Mesenchymal stem cell (in vitro differentiated cells and primary cell): ENCODE results near the gene NSMCE1.

Experiments used
- DNase-seq: peaks from one replicate; pipeline ENCODE4 v3.0.0-alpha.2; 2013
- H2AFZ ChIP-seq: one replicate; pipeline ENCODE4 v1.6.1; 2013; ENCODE audit warnings: low read depth, mild to moderate bottlenecking, control low read depth, inconsistent platforms, low read length, moderate library complexity
- H2AK5ac ChIP-seq: 2 replicates; pipeline ENCODE4 v1.6.1; 2013; ENCODE audit warnings: low read length, moderate library complexity, mild to moderate bottlenecking, inconsistent platforms; ENCODE audit not compliant: severe bottlenecking
- H2BK120ac ChIP-seq: one replicate; pipeline ENCODE4 v1.6.1; 2013; ENCODE audit warnings: low read depth, mild to moderate bottlenecking, inconsistent platforms, low read length, moderate library complexity
- H2BK12ac ChIP-seq, 2 experiments: one replicate each; pipeline ENCODE4 v1.6.1; 2013; ENCODE audit warnings: inconsistent platforms in 2 of 2, low read length in 2 of 2, mild to moderate bottlenecking in 2 of 2, moderate library complexity in 2 of 2, control low read depth in 1 of 2
- H2BK15ac ChIP-seq: one replicate; pipeline ENCODE4 v1.6.1; 2013; ENCODE audit warnings: mild to moderate bottlenecking, low read depth, inconsistent platforms; ENCODE audit not compliant: poor library complexity, severe bottlenecking
- H2BK5ac ChIP-seq: 2 replicates; pipeline ENCODE4 v1.6.1; 2013; ENCODE audit warnings: low read depth, mild to moderate bottlenecking, low read length, control low read depth, inconsistent platforms; ENCODE audit not compliant: poor library complexity, severe bottlenecking
- H3K14ac ChIP-seq, 2 experiments: one replicate each; pipeline ENCODE4 v1.6.1; 2013; ENCODE audit warnings: inconsistent platforms in 2 of 2, low read length in 2 of 2, control low read depth in 1 of 2, mild to moderate bottlenecking in 1 of 2, moderate library complexity in 1 of 2
- H3K18ac ChIP-seq, 2 experiments: one replicate each; pipeline ENCODE4 v1.6.1; 2013; ENCODE audit warnings: inconsistent platforms in 2 of 2, low read length in 2 of 2, control low read depth in 1 of 2, low read depth in 1 of 2, mild to moderate bottlenecking in 1 of 2
- H3K23ac ChIP-seq, 2 experiments: one replicate each; pipeline ENCODE4 v1.6.1; 2013; ENCODE audit warnings: inconsistent platforms in 2 of 2, low read length in 2 of 2, mild to moderate bottlenecking in 2 of 2, moderate library complexity in 2 of 2, control low read depth in 1 of 2
- H3K27ac ChIP-seq: 2 replicates; pipeline ENCODE4 v1.5.1; 2013; ENCODE audit warnings: mild to moderate bottlenecking, moderate library complexity, low read length, control low read depth, inconsistent platforms; ENCODE audit not compliant: poor library complexity, severe bottlenecking
- H3K27me3 ChIP-seq, 2 experiments: 2 replicates each; pipeline versions ENCODE4 v1.6.1 to v1.7.0; 2013; ENCODE audit warnings: low read length in 2 of 2, mild to moderate bottlenecking in 2 of 2, moderate library complexity in 2 of 2, control low read depth in 1 of 2, inconsistent platforms in 1 of 2; ENCODE audit not compliant: control insufficient read depth in 1 of 2, insufficient read depth in 1 of 2
- H3K36me3 ChIP-seq, 2 experiments: 2 replicates each; pipeline versions ENCODE4 v1.6.1 to v1.7.0; 2013; ENCODE audit warnings: low read length in 2 of 2, control low read depth in 1 of 2, inconsistent platforms in 1 of 2, low read depth in 1 of 2, mild to moderate bottlenecking in 1 of 2; ENCODE audit not compliant: insufficient read depth in 2 of 2, control insufficient read depth in 1 of 2
- H3K4ac ChIP-seq, 2 experiments: one replicate each; pipeline ENCODE4 v1.6.1; 2013; ENCODE audit warnings: inconsistent platforms in 2 of 2, low read length in 2 of 2, mild to moderate bottlenecking in 2 of 2, moderate library complexity in 2 of 2, control low read depth in 1 of 2, low read depth in 1 of 2
- H3K4me1 ChIP-seq: 2 replicates; pipeline ENCODE4 v1.6.1; 2013; ENCODE audit warnings: low read depth, low read length, control low read depth; ENCODE audit not compliant: control insufficient read depth, insufficient read depth
- H3K4me2 ChIP-seq: 2 replicates; pipeline ENCODE4 v1.6.1; 2013; ENCODE audit warnings: low read length, mild to moderate bottlenecking, inconsistent platforms; ENCODE audit not compliant: poor library complexity, severe bottlenecking
- H3K4me3 ChIP-seq, 2 experiments: 2 replicates each; pipeline versions ENCODE4 v1.5.1 to v1.7.0; 2013; ENCODE audit warnings: low read length in 2 of 2, mild to moderate bottlenecking in 2 of 2, control low read depth in 1 of 2, low read depth in 1 of 2; ENCODE audit not compliant: insufficient read depth in 1 of 2
- H3K79me1 ChIP-seq: replicated peaks from 2 replicates; pipeline ENCODE4 v1.6.1; 2013; ENCODE audit warnings: mild to moderate bottlenecking, control low read depth, low read length, inconsistent platforms; ENCODE audit not compliant: poor library complexity, severe bottlenecking
- H3K9ac ChIP-seq: 2 replicates; pipeline ENCODE4 v1.7.0; 2013; ENCODE audit warnings: mild to moderate bottlenecking, low read length, moderate library complexity
- H3K9me3 ChIP-seq: 2 replicates; pipeline ENCODE4 v1.7.0; 2013; ENCODE audit warnings: mild to moderate bottlenecking, low read length; ENCODE audit not compliant: control insufficient read depth
- H4K8ac ChIP-seq: one replicate; pipeline ENCODE4 v1.6.1; 2013; ENCODE audit warnings: inconsistent platforms, mild to moderate bottlenecking, low read length, moderate library complexity
- H4K91ac ChIP-seq: one replicate; pipeline ENCODE4 v1.6.1; 2013; ENCODE audit warnings: mild to moderate bottlenecking, low read length, inconsistent platforms
- WGBS: methylation state at CpG from one replicate; pipeline ENCODE4 v1.1.7; 2013; ENCODE audit warnings: mixed read lengths; 5-methylcytosine and 5-hydroxymethylcytosine counted together

Gene NSMCE1

DNA sequence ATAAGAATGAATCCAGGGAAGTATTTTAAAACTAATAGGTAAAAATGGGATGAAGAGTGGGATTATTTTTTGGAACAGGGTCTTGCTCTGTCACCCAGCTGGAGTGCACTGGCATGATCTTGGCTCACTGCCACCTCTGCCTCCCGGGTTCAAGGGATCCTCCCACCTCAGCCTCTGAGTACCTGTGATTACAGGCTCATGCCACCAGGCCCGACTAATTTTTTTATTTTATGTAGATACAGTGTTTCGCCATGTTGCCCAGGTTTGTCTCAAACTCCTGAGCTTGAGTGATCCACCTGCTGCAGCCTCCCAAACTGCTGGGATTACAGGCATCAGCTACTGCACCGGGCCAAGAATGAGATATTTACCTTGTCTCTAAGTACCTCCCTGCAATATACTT is 22.1 kb downstream of the NSMCE1 start:
- no peak for DNase-seq
- Histone ChIP-seq H4K8ac (no peak overlapping the region), H2BK12ac (no peak overlapping the region), H3K23ac (no peak overlapping the region), H3K27me3 (no peaks in the 10 kb centered on the region), H3K9me3 (no peaks in the 10 kb centered on the region), H3K18ac (no peak overlapping the region), H3K4ac (no peak overlapping the region), H3K27ac (no peak overlapping the region), H3K4me1 (peaks cover 32% of the 10 kb centered on the region), H3K4me3 (peak overlapping the region in 1 of 2 experiments; percentile 36), H3K79me1 (peaks cover 19% of the 10 kb centered on the region), H2AK5ac (peak overlapping the region; percentile 13), H2AFZ (no peak overlapping the region), H2BK5ac (no peak overlapping the region), H2BK15ac (no peak overlapping the region), H2BK120ac (no peak overlapping the region), H3K14ac (no peak overlapping the region), H3K4me2 (no peak overlapping the region), H3K36me3 (peaks cover 3 to 4% of the 10 kb centered on the region in 2 experiments), H3K9ac (peak overlapping the region; percentile 54), H4K91ac (no peak overlapping the region)
- 94% methylated on average over 4 of the region's 4 CpGs for WGBS

DNA sequence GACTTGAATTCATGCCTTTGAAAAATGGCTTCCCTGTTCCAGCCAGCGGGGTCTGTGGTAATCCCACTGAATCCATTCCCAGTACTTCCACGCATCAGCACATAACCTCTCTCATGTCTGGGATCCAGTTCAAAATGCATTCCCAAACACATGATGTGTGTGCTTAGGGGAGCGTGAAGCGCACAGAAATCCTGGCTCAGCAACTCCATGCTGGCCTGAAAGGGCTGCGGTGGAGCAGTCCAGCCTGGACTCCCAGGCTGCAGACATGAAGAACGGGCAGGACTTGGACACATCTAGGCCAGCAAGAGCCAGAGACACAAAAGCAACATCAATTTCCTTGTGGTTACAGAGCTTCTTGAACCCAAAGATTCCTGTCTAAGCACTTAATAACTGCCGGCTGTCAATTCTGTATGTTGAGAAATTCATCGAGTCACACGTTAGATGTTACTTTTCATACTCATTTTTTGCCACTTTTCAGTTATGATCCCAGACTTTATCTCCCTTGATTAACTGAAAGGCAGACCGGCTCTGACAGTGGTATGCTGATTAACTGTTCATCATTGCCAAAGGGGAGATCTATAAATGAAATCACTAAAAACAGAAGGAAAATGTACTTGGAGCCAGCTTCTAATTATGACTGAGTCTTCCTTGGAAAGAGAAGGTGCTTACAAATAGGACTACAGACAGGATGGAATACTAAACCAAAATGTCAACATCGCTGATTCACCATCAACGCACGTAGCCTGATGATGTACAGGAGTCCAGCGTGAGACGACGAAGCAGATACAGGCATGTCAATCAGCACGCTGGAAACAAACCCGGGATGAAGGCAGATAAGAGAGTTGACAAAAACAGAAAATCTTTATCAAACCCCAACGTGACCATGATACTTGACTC is 23.0 kb downstream of the NSMCE1 start:
- peak overlapping the region in 1 of 2 experiments; percentile 16 for H3K4ac ChIP-seq
- peak overlapping the region; percentile 78 for H3K27ac ChIP-seq
- H2BK5ac ChIP-seq, result no peak overlapping the region
- H3K4me1 ChIP-seq, result peaks cover 35% of the 10 kb centered on the region
- no peak overlapping the region for H2AFZ ChIP-seq
- H3K18ac ChIP-seq, result peak overlapping the region; percentile 40 to 82
- H3K14ac ChIP-seq, result peak overlapping the region in 1 of 2 experiments; percentile 50
- H2BK12ac ChIP-seq, result peak overlapping the region; percentile 1 to 76
- no peak overlapping the region for H2AK5ac ChIP-seq
- no peak overlapping the region for H2BK15ac ChIP-seq
- peak overlapping the region; percentile 35 for H3K4me2 ChIP-seq
- DNase-seq, result peak; percentile 96
- 47% methylated on average over 19 of the region's 19 CpGs for whole genome bisulfite sequencing
- H3K9me3 ChIP-seq, result no peaks in the 10 kb centered on the region
- peak overlapping the region; percentile 54 for H3K9ac ChIP-seq
- H3K23ac ChIP-seq, result no peak overlapping the region
- peaks cover 0 to 4% of the 10 kb centered on the region in 2 experiments for H3K36me3 ChIP-seq
- H3K27me3 ChIP-seq, result no peaks in the 10 kb centered on the region
- peak overlapping the region; percentile 52 for H4K8ac ChIP-seq
- H3K4me3 ChIP-seq, result peak overlapping the region in 1 of 2 experiments; percentile 36
- peak overlapping the region; percentile 95 for H4K91ac ChIP-seq
- no peak overlapping the region for H2BK120ac ChIP-seq
- peaks cover 19% of the 10 kb centered on the region for H3K79me1 ChIP-seq

DNA sequence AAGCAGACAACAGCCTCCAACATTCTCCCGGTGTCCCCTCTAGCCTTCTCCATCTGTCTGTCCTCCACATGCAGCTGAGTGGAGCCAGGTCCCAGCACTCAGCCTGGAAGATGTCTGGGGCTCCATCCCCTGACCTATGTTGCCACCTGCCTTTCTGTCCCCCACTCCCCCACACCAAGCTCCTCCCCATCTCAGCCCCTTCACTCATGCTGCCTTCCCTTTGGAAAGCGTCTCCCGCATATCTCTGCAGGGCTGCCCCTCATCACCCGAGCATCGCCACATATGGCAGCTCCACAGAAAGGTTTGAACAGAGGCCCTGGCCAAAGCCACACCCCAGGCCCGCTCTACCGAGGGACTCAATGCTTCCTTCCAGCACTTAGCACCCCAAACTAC is 24.2 kb downstream of the NSMCE1 start:
- H2BK12ac ChIP-seq, result peak overlapping the region; percentile 98 to 99
- peak overlapping the region; percentile 93 for H4K91ac ChIP-seq
- peaks cover 0 to 8% of the 10 kb centered on the region in 2 experiments for H3K36me3 ChIP-seq
- H3K79me1 ChIP-seq, result peaks cover 23% of the 10 kb centered on the region
- no peak overlapping the region for H2AFZ ChIP-seq
- peak overlapping the region; percentile 87 for H2AK5ac ChIP-seq
- H3K27me3 ChIP-seq, result no peaks in the 10 kb centered on the region
- peak overlapping the region; percentile 86 for H2BK15ac ChIP-seq
- peak overlapping the region; percentile 78 for H4K8ac ChIP-seq
- peak overlapping the region; percentile 84 to 92 for H3K4ac ChIP-seq
- H2BK120ac ChIP-seq, result peak overlapping the region; percentile 69
- peak overlapping the region; percentile 44 to 94 for H3K18ac ChIP-seq
- no peaks in the 10 kb centered on the region for H3K9me3 ChIP-seq
- peaks cover 37% of the 10 kb centered on the region for H3K4me1 ChIP-seq
- peak overlapping the region in 1 of 2 experiments; percentile 61 for H3K14ac ChIP-seq
- H3K23ac ChIP-seq, result no peak overlapping the region
- H3K9ac ChIP-seq, result peak overlapping the region; percentile 54
- no peak for DNase-seq
- no peak overlapping the region for H2BK5ac ChIP-seq
- H3K4me2 ChIP-seq, result no peak overlapping the region
- no peak overlapping the region for H3K4me3 ChIP-seq
- 94% methylated on average over 7 of the region's 7 CpGs for whole genome bisulfite sequencing
- peak overlapping the region; percentile 78 for H3K27ac ChIP-seq

DNA sequence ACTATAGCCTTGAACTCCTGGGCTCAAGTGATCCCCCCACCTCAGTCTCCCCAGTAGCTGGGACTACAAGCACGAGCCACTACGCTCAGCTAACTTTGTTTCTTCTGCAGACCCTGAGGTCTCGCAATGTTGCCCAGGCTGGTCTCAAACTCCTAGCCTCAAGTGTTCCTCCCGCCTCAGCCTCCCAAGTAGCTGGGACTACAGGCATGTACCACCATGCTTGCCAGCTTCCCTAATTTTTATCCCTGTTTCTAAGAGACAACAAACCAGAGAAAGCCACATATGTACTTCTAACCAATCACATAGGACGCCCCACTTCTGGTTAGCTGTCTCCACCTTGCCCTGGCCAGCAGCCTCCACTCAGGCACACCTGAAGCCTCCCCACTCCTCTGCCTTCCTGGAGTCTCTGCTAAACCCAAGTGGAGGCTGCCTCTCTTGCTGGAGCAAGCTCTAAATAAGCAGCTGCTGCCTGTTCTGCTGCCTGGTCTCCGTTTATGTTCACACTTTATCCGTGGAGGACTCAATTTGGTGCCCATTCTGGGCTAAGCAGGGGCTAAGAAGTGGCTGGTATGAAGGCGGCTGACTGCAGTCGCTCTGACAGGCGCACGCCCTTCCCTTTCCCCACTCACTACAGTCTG is 24.7 kb downstream of the NSMCE1 start:
- Histone ChIP-seq H2BK5ac (peak overlapping the region; percentile 15), H3K14ac (peak overlapping the region in 1 of 2 experiments; percentile 61), H3K4me2 (no peak overlapping the region), H2AK5ac (peak overlapping the region; percentile 87), H3K27me3 (no peaks in the 10 kb centered on the region), H3K27ac (peak overlapping the region; percentile 94), H3K4ac (peak overlapping the region; percentile 84 to 92), H4K91ac (peak overlapping the region; percentile 93), H3K23ac (no peak overlapping the region), H2BK12ac (peak overlapping the region; percentile 98 to 99), H3K4me1 (peaks cover 37% of the 10 kb centered on the region), H3K9me3 (no peaks in the 10 kb centered on the region), H3K4me3 (no peak overlapping the region), H3K9ac (no peak overlapping the region), H3K18ac (peak overlapping the region; percentile 44 to 94), H2BK120ac (peak overlapping the region; percentile 69), H3K79me1 (peaks cover 25% of the 10 kb centered on the region), H4K8ac (peak overlapping the region; percentile 78), H2BK15ac (peak overlapping the region; percentile 86), H3K36me3 (peaks cover 0 to 8% of the 10 kb centered on the region in 2 experiments), H2AFZ (no peak overlapping the region)
- 95% methylated on average over 11 of the region's 11 CpGs for WGBS
- no peak for DNase-seq
